ENCODE results near the gene DHRS9. TPM values are rescaled to one million over a fixed set of nuclear protein-coding genes. Genes with fewer than 3 reads are reported as not detected.

Gene DHRS9
- polyA plus RNA-seq (2011; rRNA removed): not detected in 2 replicates
- polyA minus RNA-seq (2011; rRNA and poly(A)+ RNA removed): not detected in 2 replicates

- Histone ChIP-seq H3K4me3 (ENCODE audit: low read depth, low read length) (no peak within 1 kb of the TSS), H3K36me3 (ENCODE audit: control insufficient read depth, insufficient read depth, low read length) (no peaks in the 10 kb centered on the region), H3K27me3 (ENCODE audit: control insufficient read depth, insufficient read depth, low read length) (no peaks in the 10 kb centered on the region)
- DNase-seq (ENCODE audit: low read depth): no peak
- TF ChIP-seq, protein P1, sequence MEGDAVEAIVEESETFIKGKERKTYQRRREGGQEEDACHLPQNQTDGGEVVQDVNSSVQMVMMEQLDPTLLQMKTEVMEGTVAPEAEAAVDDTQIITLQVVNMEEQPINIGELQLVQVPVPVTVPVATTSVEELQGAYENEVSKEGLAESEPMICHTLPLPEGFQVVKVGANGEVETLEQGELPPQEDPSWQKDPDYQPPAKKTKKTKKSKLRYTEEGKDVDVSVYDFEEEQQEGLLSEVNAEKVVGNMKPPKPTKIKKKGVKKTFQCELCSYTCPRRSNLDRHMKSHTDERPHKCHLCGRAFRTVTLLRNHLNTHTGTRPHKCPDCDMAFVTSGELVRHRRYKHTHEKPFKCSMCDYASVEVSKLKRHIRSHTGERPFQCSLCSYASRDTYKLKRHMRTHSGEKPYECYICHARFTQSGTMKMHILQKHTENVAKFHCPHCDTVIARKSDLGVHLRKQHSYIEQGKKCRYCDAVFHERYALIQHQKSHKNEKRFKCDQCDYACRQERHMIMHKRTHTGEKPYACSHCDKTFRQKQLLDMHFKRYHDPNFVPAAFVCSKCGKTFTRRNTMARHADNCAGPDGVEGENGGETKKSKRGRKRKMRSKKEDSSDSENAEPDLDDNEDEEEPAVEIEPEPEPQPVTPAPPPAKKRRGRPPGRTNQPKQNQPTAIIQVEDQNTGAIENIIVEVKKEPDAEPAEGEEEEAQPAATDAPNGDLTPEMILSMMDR (IDR thresholded peaks at IDR 0.05; ENCODE audit: insufficient read depth, low read depth, low read length): no peak
- ChIA-PET POLR2A (no interaction called here), CTCF (interaction anchor here (0.6 kb wide), 1 partner anchor 11 kb away, joined by 3 read pairs; no protein-coding TSS in a partner anchor)
Observed at GRCh38 chr2:169069341-169069740, at the start of gene DHRS9. Gene DHRS9 (plus strand): TSS chr2:169069563. CDS start chr2:169081582, 12,019 bp downstream.

DNA sequence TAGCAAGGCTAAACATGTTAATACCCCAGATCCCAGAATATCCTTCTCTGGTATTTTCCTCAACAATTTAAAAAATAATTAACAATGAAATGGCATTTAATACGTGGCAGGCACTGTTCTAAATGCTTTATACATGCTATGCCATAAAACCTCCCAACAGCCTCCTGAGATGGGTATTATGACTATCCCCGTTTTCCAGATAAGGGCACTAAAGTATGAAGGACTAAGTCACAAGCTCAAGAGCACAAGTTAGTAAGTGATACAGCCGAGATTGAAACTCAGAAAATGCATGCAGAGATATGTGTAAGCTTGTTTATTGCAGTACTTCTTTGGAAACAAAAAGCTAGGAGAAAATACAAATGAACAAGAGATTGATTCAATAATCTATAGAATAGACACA, 46.2 kb upstream of the DHRS9 start:
- TF ChIP-seq, protein P1 (IDR thresholded peaks at IDR 0.05; ENCODE audit: insufficient read depth, low read depth, low read length): no peak
- CTCF ChIA-PET: no interaction called here
- Histone ChIP-seq H3K36me3 (ENCODE audit: control insufficient read depth, insufficient read depth, low read length) (no peaks in the 10 kb centered on the region), H3K4me3 (ENCODE audit: low read depth, low read length) (no peak overlapping the region), H3K27me3 (ENCODE audit: control insufficient read depth, insufficient read depth, low read length) (no peaks in the 10 kb centered on the region)
- POLR2A ChIA-PET: no interaction called here
- no peak for DNase-seq (ENCODE audit: low read depth)

DNA sequence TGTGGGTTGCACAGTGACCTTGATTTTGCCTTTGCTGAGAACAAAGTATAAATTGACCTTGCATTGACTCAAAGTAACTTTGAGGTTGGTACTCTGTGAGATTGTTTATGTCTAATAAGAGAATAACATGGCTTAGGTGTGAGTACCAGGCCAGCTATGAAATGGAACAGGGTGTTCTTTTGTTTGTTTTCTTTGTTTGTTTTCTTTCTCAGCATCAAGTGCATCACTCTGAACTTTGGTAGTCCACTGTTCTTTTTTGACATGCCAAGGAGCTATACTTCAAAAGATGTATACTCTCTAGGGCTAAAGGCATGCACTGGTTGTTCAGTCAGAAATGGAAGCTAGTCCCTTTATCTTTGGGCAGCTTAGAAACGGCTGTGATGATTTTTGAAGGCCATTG, 43.3 kb upstream of the DHRS9 start:
- CTCF ChIA-PET: no interaction called here
- TF ChIP-seq, protein P1 (IDR thresholded peaks at IDR 0.05; ENCODE audit: insufficient read depth, low read depth, low read length): no peak
- POLR2A ChIA-PET: no interaction called here
- Histone ChIP-seq H3K27me3 (ENCODE audit: control insufficient read depth, insufficient read depth, low read length) (no peaks in the 10 kb centered on the region), H3K4me3 (ENCODE audit: low read depth, low read length) (no peak overlapping the region), H3K36me3 (ENCODE audit: control insufficient read depth, insufficient read depth, low read length) (no peaks in the 10 kb centered on the region)
- no peak for DNase-seq (ENCODE audit: low read depth)

GRCh38 chr2:169027234-169027633, 42.1 kb upstream of the DHRS9 start:
- no peaks in the 10 kb centered on the region for H3K27me3 ChIP-seq (ENCODE audit: control insufficient read depth, insufficient read depth, low read length)
- no peak for DNase-seq (ENCODE audit: low read depth)
- ChIA-PET CTCF (no interaction called here), POLR2A (no interaction called here)
- no peak overlapping the region for H3K4me3 ChIP-seq (ENCODE audit: low read depth, low read length)
- H3K36me3 ChIP-seq (ENCODE audit: control insufficient read depth, insufficient read depth, low read length): no peaks in the 10 kb centered on the region
- TF ChIP-seq, protein P1 (IDR thresholded peaks at IDR 0.05; ENCODE audit: insufficient read depth, low read depth, low read length): no peak

GRCh38 chr2:169029341-169029740, 40.0 kb upstream of the DHRS9 start:
- H3K27me3 ChIP-seq (ENCODE audit: control insufficient read depth, insufficient read depth, low read length): no peaks in the 10 kb centered on the region
- ChIA-PET CTCF (no interaction called here), POLR2A (no interaction called here)
- no peak for DNase-seq (ENCODE audit: low read depth)
- H3K4me3 ChIP-seq (ENCODE audit: low read depth, low read length): no peak overlapping the region
- TF ChIP-seq, protein P1 (IDR thresholded peaks at IDR 0.05; ENCODE audit: insufficient read depth, low read depth, low read length): no peak
- no peaks in the 10 kb centered on the region for H3K36me3 ChIP-seq (ENCODE audit: control insufficient read depth, insufficient read depth, low read length)
